ENCODE measurements around the gene MORN3. TPM values are rescaled to one million over a fixed set of nuclear protein-coding genes. Genes with fewer than 3 reads are reported as not detected.

MORN3 gene
- total and polyA plus RNA-seq, 9 of the 15 experiments (the other 6 are each of a cell fraction or from before 2014, with no cell fraction given) = 0.09 to 0.27 (median 0.20) TPM

DNA sequence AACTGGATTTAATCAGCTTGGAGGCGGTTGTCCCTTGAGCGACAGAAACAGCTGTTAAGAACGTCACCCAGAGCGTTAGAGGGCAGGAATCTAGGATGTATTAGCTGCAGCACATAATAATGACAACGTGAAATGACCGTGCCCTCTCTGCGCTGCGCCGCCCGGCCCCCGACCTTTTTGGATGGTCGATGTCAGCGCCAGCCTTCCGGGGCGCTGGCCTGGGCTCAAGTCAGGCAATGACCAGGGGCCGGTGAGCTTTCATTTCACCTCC is 42.7 kb upstream of the MORN3 start (continued):
- TF ChIP-seq HDAC1 (IDR thresholded peaks at IDR 0.05) (peak in 1 of 2 experiments; percentile 88; a peak in 2 of 4 replicates), ZNF311 (CRISPR knock-in tag; IDR thresholded peaks at IDR 0.05) (no peak), TAF7 (tag; IDR thresholded peaks at IDR 0.05) (no peak), SMAD3 (CRISPR knock-in tag; conservative IDR thresholded peaks at IDR 0.05) (no peak), SRSF1 (IDR thresholded peaks at IDR 0.05; ENCODE audit: low read depth, low read length) (no peak), PRMT5 (CRISPR knock-in tag; IDR thresholded peaks at IDR 0.05) (no peak), GABPB2 (CRISPR knock-in tag; conservative IDR thresholded peaks at IDR 0.05) (no peak), BRCA1 (IDR thresholded peaks at IDR 0.05) (no peak), BRCA1 (CRISPR knock-in tag; IDR thresholded peaks at IDR 0.05) (no peak), BMI1 (IDR thresholded peaks at IDR 0.05; ENCODE audit: low read length) (no peak), ZNF778 (CRISPR knock-in tag; IDR thresholded peaks at IDR 0.05) (no peak), ILF3 (IDR thresholded peaks at IDR 0.05; ENCODE audit: borderline replicate concordance) (no peak), KLF6 (CRISPR knock-in tag; IDR thresholded peaks at IDR 0.05; ENCODE audit: borderline replicate concordance) (no peak), PTRF (tag; IDR thresholded peaks at IDR 0.05) (no peak)
- TF ChIP-seq, protein P1, sequence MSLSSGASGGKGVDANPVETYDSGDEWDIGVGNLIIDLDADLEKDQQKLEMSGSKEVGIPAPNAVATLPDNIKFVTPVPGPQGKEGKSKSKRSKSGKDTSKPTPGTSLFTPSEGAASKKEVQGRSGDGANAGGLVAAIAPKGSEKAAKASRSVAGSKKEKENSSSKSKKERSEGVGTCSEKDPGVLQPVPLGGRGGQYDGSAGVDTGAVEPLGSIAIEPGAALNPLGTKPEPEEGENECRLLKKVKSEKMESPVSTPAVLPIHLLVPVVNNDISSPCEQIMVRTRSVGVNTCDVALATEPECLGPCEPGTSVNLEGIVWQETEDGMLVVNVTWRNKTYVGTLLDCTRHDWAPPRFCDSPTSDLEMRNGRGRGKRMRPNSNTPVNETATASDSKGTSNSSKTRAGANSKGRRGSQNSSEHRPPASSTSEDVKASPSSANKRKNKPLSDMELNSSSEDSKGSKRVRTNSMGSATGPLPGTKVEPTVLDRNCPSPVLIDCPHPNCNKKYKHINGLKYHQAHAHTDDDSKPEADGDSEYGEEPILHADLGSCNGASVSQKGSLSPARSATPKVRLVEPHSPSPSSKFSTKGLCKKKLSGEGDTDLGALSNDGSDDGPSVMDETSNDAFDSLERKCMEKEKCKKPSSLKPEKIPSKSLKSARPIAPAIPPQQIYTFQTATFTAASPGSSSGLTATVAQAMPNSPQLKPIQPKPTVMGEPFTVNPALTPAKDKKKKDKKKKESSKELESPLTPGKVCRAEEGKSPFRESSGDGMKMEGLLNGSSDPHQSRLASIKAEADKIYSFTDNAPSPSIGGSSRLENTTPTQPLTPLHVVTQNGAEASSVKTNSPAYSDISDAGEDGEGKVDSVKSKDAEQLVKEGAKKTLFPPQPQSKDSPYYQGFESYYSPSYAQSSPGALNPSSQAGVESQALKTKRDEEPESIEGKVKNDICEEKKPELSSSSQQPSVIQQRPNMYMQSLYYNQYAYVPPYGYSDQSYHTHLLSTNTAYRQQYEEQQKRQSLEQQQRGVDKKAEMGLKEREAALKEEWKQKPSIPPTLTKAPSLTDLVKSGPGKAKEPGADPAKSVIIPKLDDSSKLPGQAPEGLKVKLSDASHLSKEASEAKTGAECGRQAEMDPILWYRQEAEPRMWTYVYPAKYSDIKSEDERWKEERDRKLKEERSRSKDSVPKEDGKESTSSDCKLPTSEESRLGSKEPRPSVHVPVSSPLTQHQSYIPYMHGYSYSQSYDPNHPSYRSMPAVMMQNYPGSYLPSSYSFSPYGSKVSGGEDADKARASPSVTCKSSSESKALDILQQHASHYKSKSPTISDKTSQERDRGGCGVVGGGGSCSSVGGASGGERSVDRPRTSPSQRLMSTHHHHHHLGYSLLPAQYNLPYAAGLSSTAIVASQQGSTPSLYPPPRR (CRISPR knock-in tag; IDR thresholded peaks at IDR 0.05; ENCODE audit: borderline replicate concordance) = no peak
- TF ChIP-seq, protein P2, sequence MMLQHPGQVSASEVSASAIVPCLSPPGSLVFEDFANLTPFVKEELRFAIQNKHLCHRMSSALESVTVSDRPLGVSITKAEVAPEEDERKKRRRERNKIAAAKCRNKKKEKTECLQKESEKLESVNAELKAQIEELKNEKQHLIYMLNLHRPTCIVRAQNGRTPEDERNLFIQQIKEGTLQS (IDR thresholded peaks at IDR 0.05) = peak; percentile 29; the same call in 1 of the 2 replicates
- TF ChIP-seq, protein P2 (CRISPR knock-in tag; conservative IDR thresholded peaks at IDR 0.05) = no peak
